ENCODE measurements around the gene THADA. TPM values are rescaled to one million over a fixed set of nuclear protein-coding genes. Genes with fewer than 3 reads are reported as not detected.

THADA gene
- polyA plus RNA-seq, 1 experiment = 21.6 TPM

- no peak for TF ChIP-seq CTCF (IDR thresholded peaks at IDR 0.05; ENCODE audit: insufficient read depth, low read depth, low read length)
- Histone ChIP-seq H3K27me3 (ENCODE audit: control insufficient read depth, insufficient read depth, low read length) (no peaks in the 10 kb centered on the region), H3K4me3 (ENCODE audit: low read depth, low read length) (no peak overlapping the region), H3K36me3 (ENCODE audit: control insufficient read depth, insufficient read depth, low read length) (no peaks in the 10 kb centered on the region)
- CTCF ChIA-PET = interaction anchor here (2.0 kb wide), 1 partner anchor 11 kb away, joined by 9 read pairs; no protein-coding TSS in a partner anchor
- no peak for DNase-seq (ENCODE audit: low read depth)
- POLR2A ChIA-PET = no interaction called here
Observed at GRCh38 chr2:43214253-43214652, 381.6 kb downstream of the THADA start.

GRCh38 chr2:43212931-43213330 lies 382.9 kb downstream of the THADA start:
- ChIA-PET POLR2A (no interaction called here), CTCF (interaction anchor here (0.6 to 2.0 kb wide), 3 partner anchors 10 to 238 kb away, joined by 3 to 9 read pairs (median 3); no protein-coding TSS in a partner anchor)
- TF ChIP-seq CTCF (IDR thresholded peaks at IDR 0.05; ENCODE audit: insufficient read depth, low read depth, low read length) = no peak
- no peak overlapping the region for H3K4me3 ChIP-seq (ENCODE audit: low read depth, low read length)
- H3K36me3 ChIP-seq (ENCODE audit: control insufficient read depth, insufficient read depth, low read length) = no peaks in the 10 kb centered on the region
- H3K27me3 ChIP-seq (ENCODE audit: control insufficient read depth, insufficient read depth, low read length) = no peaks in the 10 kb centered on the region
- no peak for DNase-seq (ENCODE audit: low read depth)

- Histone ChIP-seq H3K4me3 (ENCODE audit: low read depth, low read length) (no peak overlapping the region), H3K36me3 (ENCODE audit: control insufficient read depth, insufficient read depth, low read length) (no peaks in the 10 kb centered on the region), H3K27me3 (ENCODE audit: control insufficient read depth, insufficient read depth, low read length) (no peaks in the 10 kb centered on the region)
- TF ChIP-seq CTCF (IDR thresholded peaks at IDR 0.05; ENCODE audit: insufficient read depth, low read depth, low read length) = no peak
- POLR2A ChIA-PET = no interaction called here
- CTCF ChIA-PET = no interaction called here
- DNase-seq (ENCODE audit: low read depth) = no peak
Observed at GRCh38 chr2:43212216-43212835, 383.5 kb downstream of the THADA start.

GRCh38 chr2:43210467-43211303 lies 385.2 kb downstream of the THADA start:
- ChIA-PET POLR2A (no interaction called here), CTCF (no interaction called here)
- H3K27me3 ChIP-seq (ENCODE audit: control insufficient read depth, insufficient read depth, low read length) = no peaks in the 10 kb centered on the region
- no peak overlapping the region for H3K4me3 ChIP-seq (ENCODE audit: low read depth, low read length)
- H3K36me3 ChIP-seq (ENCODE audit: control insufficient read depth, insufficient read depth, low read length) = no peaks in the 10 kb centered on the region
- TF ChIP-seq CTCF (IDR thresholded peaks at IDR 0.05; ENCODE audit: insufficient read depth, low read depth, low read length) = no peak
- DNase-seq (ENCODE audit: low read depth) = no peak

- POLR2A ChIA-PET = no interaction called here
- Histone ChIP-seq H3K4me3 (ENCODE audit: low read depth, low read length) (no peak overlapping the region), H3K36me3 (ENCODE audit: control insufficient read depth, insufficient read depth, low read length) (no peaks in the 10 kb centered on the region), H3K27me3 (ENCODE audit: control insufficient read depth, insufficient read depth, low read length) (no peaks in the 10 kb centered on the region)
- TF ChIP-seq CTCF (IDR thresholded peaks at IDR 0.05; ENCODE audit: insufficient read depth, low read depth, low read length) = no peak
- CTCF ChIA-PET = no interaction called here
- DNase-seq (ENCODE audit: low read depth) = no peak
Observed at GRCh38 chr2:43210125-43210466, 385.7 kb downstream of the THADA start.

Data from BJ (cell line).